Esophagus squamous epithelium (tissue), 5 donors: ENCODE measurements around the gene FNBP1L. TPM values are rescaled to one million over a fixed set of nuclear protein-coding genes. Genes with fewer than 3 reads are reported as not detected.

Source experiments
- DNase-seq: peaks from one replicate; lab custom pipeline; 2025; lab: John Stamatoyannopoulos, UW
- H3K27ac ChIP-seq, 4 donors: fragments of 200-600 bp; sonication (generic); one replicate each; pipeline ENCODE4 v1.5.1; 2016 to 2019; ENCODE audit warnings: mild to moderate bottlenecking in 1 of 4
- H3K27me3 ChIP-seq, 4 donors: fragments of 200-600 bp; sonication (generic); 1 replicate in 3 of 4; 2 replicates in 1 of 4; pipeline versions ENCODE4 v1.5.1 to v1.6.0; 2017 to 2021; ENCODE audit warnings: antibody characterized with exemption in 1 of 4
- H3K36me3 ChIP-seq, 3 donors: fragments of 200-600 bp; sonication (generic); one replicate each; pipeline ENCODE4 v1.5.1; 2016 to 2019
- H3K4me1 ChIP-seq, 3 donors: fragments of 200-600 bp; sonication (generic); one replicate each; pipeline ENCODE4 v1.5.1; 2017 to 2019
- H3K4me3 ChIP-seq, 4 donors: fragments of 200-600 bp; sonication (generic); 1 replicate in 3 of 4; 2 replicates in 1 of 4; pipeline ENCODE4 v1.5.1; 2016 to 2019; ENCODE audit warnings: mild to moderate bottlenecking in 2 of 4, moderate library complexity in 1 of 4
- H3K9me3 ChIP-seq, 3 donors: fragments of 200-600 bp; sonication (generic); one replicate each; pipeline ENCODE4 v1.5.1; 2016 to 2019
- POLR2A ChIP-seq, 4 donors: fragments of 450-650 bp; IDR thresholded peaks; one replicate each; pipeline ENCODE4 v1.6.1; 2017; ENCODE audit warnings: antibody characterized with exemption in 4 of 4, mild to moderate bottlenecking in 4 of 4, moderate library complexity in 3 of 4
- WGBS, 2 donors: methylation state at CpG; one replicate each; pipeline ENCODE4 v1.1.5; 2018; 5-methylcytosine and 5-hydroxymethylcytosine counted together
- intact Hi-C: fragments of 100-400 bp; cut with DNase I; formaldehyde crosslinking; loops from one replicate; pipeline ENCODE4 v1.15.0; 2022
- total RNA-seq, 4 donors: library from RNA; depleted of rRNA; stranded (reverse); fragments of >200 nt; gene quantifications; one replicate each; pipeline ENCODE4 v1.1.0, GENCODE V29; 2016
- TF ChIP-seq, protein P1 (sequence below), 6 experiments: fragments of 450-650 bp in 4 of 6; fragments of 200-600 bp in 2 of 6; sonication (generic) in 2 of 6; IDR thresholded peaks; one replicate each; pipeline ENCODE4 v1.5.1; 2016 to 2019; ENCODE audit warnings: antibody characterized with exemption in 6 of 6, mild to moderate bottlenecking in 4 of 6, moderate library complexity in 4 of 6
- donor health status: DM: yes; HTN: yes; CAD: no.

The FNBP1L gene
- total RNA-seq, 4 donors from 2014 or later: 7.5 to 14.2 (median 9.0) TPM

DNA sequence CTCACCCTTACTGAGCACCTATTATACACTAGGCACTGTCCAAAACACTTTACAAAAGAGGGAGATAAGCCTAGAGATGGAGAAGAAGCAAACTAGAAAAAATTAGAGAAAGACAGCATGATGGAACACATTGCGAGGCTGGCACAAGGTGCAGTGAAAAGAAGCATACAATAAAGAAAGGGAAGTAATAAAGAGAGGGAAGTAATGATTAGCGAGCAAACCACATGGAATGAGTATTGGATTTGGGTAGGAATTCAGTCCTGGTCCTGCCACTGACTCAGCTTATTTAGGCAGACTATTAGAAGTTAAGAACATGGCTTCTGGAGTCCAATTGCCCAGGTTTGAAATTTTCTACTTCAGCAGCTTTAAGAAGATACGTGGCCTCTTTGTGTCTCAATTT is 32.6 kb upstream of the FNBP1L start:
- no peak for DNase-seq
- H3K4me1 ChIP-seq: peaks cover 0 to 10% (median 0%) of the 10 kb centered on the region in 3 donors
- WGBS, 2 donors: 79 to 80% methylated on average over 3 of the region's 3 CpGs
- no peaks in the 10 kb centered on the region for H3K36me3 ChIP-seq
- TF ChIP-seq POLR2A (IDR thresholded peaks at IDR 0.05): no peak
- peak overlapping the region in 1 of 4 donors; percentile 7 for H3K27ac ChIP-seq
- H3K9me3 ChIP-seq: no peaks in the 10 kb centered on the region
- H3K27me3 ChIP-seq: no peaks in the 10 kb centered on the region
- intact Hi-C loops: no loop called here
- H3K4me3 ChIP-seq: no peak overlapping the region

DNA sequence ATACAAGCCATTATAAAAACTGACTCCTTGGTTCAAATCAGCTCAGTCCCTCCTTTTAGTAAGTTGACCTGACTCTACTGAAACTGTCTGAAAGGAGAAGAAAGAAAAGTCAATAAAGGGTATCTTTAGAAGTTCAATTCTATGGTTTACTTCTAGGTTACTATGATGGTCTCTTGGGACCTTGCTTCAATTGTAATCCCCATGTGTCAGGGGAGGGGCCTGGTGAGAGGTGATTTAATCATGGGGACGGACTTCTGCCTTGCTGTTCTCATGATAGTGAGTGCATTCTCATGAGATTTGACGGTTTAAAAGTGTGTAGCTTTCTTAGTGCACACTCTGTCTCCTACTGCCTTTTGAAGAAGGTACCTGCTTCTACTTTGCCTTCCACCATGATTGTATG is 31.7 kb upstream of the FNBP1L start:
- peaks cover 0 to 10% (median 0%) of the 10 kb centered on the region in 3 donors for H3K4me1 ChIP-seq
- no peak for DNase-seq
- 86 to 98% methylated on average over 2 of the region's 2 CpGs for WGBS, 2 donors
- intact Hi-C loops: no loop called here
- no peaks in the 10 kb centered on the region for H3K36me3 ChIP-seq
- H3K9me3 ChIP-seq: no peaks in the 10 kb centered on the region
- no peak overlapping the region for H3K4me3 ChIP-seq
- TF ChIP-seq, protein P1, sequence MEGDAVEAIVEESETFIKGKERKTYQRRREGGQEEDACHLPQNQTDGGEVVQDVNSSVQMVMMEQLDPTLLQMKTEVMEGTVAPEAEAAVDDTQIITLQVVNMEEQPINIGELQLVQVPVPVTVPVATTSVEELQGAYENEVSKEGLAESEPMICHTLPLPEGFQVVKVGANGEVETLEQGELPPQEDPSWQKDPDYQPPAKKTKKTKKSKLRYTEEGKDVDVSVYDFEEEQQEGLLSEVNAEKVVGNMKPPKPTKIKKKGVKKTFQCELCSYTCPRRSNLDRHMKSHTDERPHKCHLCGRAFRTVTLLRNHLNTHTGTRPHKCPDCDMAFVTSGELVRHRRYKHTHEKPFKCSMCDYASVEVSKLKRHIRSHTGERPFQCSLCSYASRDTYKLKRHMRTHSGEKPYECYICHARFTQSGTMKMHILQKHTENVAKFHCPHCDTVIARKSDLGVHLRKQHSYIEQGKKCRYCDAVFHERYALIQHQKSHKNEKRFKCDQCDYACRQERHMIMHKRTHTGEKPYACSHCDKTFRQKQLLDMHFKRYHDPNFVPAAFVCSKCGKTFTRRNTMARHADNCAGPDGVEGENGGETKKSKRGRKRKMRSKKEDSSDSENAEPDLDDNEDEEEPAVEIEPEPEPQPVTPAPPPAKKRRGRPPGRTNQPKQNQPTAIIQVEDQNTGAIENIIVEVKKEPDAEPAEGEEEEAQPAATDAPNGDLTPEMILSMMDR (IDR thresholded peaks at IDR 0.05): no peak
- no peak for TF ChIP-seq POLR2A (IDR thresholded peaks at IDR 0.05)
- no peak overlapping the region for H3K27ac ChIP-seq
- no peaks in the 10 kb centered on the region for H3K27me3 ChIP-seq

DNA sequence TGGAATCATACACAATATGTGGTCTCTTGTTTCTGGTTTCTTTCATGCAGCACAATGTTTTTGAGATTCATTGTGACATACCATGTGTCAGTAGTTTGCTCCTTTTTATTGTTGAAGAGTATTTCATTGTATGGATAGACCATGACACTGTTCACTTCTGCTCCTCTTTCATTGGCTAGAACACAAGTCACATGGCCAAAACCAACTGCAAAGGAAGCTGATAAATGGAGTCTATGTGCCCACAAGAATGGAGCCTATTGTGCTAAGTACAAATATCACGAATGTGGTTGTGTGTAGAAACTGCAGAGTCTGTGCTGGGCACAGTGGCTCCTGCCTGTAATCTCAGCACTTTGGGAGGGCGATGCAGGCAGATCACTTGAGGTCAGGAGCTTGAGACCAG is 28.6 kb upstream of the FNBP1L start:
- DNase-seq: no peak
- TF ChIP-seq, protein P1 (IDR thresholded peaks at IDR 0.05): no peak
- TF ChIP-seq POLR2A (IDR thresholded peaks at IDR 0.05): no peak
- Histone ChIP-seq H3K4me1 (peaks cover 0 to 10% (median 0%) of the 10 kb centered on the region in 3 donors), H3K9me3 (no peaks in the 10 kb centered on the region), H3K27me3 (no peaks in the 10 kb centered on the region), H3K27ac (no peak overlapping the region), H3K4me3 (no peak overlapping the region), H3K36me3 (no peaks in the 10 kb centered on the region)
- 80 to 94% methylated on average over 2 of the region's 2 CpGs for WGBS, 2 donors
- intact Hi-C loops: no loop called here

DNA sequence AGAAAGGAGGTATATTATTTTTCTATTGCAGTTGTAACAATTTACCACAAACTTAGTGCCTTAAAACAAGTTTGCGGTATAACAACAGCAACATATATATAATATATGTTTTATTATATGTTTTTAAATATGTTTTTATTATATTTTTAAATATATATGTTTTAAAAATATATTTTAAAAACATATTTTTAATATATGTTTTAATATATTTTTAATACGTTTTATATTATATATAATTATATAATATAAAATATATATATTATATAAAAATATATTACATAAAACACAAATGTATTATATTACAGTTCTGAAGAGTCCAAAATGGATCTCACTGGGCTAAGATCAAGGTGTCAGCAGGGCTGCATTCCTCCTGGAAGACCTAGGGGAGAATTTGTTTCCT is 27.5 kb upstream of the FNBP1L start:
- Histone ChIP-seq H3K36me3 (no peaks in the 10 kb centered on the region), H3K9me3 (no peaks in the 10 kb centered on the region), H3K27me3 (no peaks in the 10 kb centered on the region), H3K4me1 (peaks cover 0 to under 1% (median 0%) of the 10 kb centered on the region in 3 donors), H3K27ac (no peak overlapping the region), H3K4me3 (no peak overlapping the region)
- intact Hi-C loops: no loop called here
- no peak for TF ChIP-seq POLR2A (IDR thresholded peaks at IDR 0.05)
- TF ChIP-seq, protein P1 (IDR thresholded peaks at IDR 0.05): no peak
- no peak for DNase-seq
- 91 to 93% methylated on average over 2 of the region's 2 CpGs for WGBS, 2 donors

DNA sequence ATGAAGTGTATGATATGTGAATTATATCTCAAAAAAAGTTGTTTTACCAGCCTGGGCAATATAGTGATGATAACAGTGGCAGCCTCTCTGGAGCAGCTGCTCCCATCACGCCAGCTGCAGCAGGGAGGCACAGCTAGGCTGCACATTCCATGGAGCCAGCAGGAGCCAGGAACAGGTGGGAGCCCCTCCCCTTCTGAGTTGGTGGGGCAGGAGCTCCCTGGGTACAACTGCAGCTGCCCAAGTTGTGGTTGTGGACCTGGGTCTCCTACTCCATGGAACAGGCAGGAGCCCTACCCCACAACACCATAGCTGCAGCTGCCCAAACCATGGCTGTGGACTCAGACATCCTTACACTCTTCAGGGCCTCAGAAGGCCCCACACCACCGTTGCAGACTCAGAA is 21.7 kb upstream of the FNBP1L start:
- WGBS, 2 donors: 78 to 100% methylated on average over 1 of the region's 2 CpGs
- TF ChIP-seq, protein P1 (IDR thresholded peaks at IDR 0.05): no peak
- TF ChIP-seq POLR2A (IDR thresholded peaks at IDR 0.05): no peak

DNA sequence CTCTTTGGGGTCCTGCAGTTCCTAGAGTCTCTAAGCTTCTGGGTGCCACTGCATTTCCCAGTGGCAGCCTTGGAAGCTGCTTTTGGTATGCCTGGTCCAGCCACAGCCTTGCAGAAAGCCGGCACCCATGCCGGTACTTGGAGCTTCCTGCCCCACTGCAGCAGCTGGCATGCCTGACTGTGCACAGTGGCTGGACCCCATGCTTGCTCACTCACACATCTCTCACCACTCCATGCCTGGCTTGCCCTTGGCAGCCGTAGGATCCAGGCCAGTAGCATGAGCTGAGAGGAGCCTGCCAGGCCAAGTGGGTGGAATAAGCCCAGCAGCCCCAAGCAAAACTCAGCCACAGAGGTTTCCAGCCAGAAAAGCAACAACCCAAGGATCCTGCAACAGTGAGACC is 20.3 kb upstream of the FNBP1L start:
- Histone ChIP-seq H3K27ac (no peak overlapping the region), H3K4me1 (no peaks in the 10 kb centered on the region), H3K9me3 (no peaks in the 10 kb centered on the region), H3K27me3 (no peaks in the 10 kb centered on the region), H3K4me3 (no peak overlapping the region), H3K36me3 (no peaks in the 10 kb centered on the region)
- DNase-seq: no peak
- 100% methylated on average over 1 to 2 of the region's 3 CpGs for WGBS, 2 donors
- TF ChIP-seq POLR2A (IDR thresholded peaks at IDR 0.05): no peak
- TF ChIP-seq, protein P1 (IDR thresholded peaks at IDR 0.05): no peak
- intact Hi-C loops: no loop called here

More for the DNA sequence above, 21.7 kb upstream of the FNBP1L start:
- no peaks in the 10 kb centered on the region for H3K27me3 ChIP-seq
- no peak for DNase-seq
- H3K9me3 ChIP-seq: no peaks in the 10 kb centered on the region
- no peaks in the 10 kb centered on the region for H3K4me1 ChIP-seq
- no peak overlapping the region for H3K4me3 ChIP-seq
- no peak overlapping the region for H3K27ac ChIP-seq
- no peaks in the 10 kb centered on the region for H3K36me3 ChIP-seq
- intact Hi-C loops: no loop called here
